HepG2 (cell line): ENCODE data around the gene SERPINA9. TPM values are rescaled to one million over a fixed set of nuclear protein-coding genes. Genes with fewer than 3 reads are reported as not detected.

Experiments
- CHD2 ChIP-seq: IDR thresholded peaks from 2 replicates; pipeline ENCODE4 v1.6.1; 2011; ENCODE audit warnings: low read depth, low read length, improper control_type of control experiment
- GABPB1 ChIP-seq: IDR thresholded peaks from 2 replicates; pipeline ENCODE4 v1.6.1; 2016; ENCODE audit warnings: mild to moderate bottlenecking, missing genetic modification reagents, moderate library complexity, missing compliant biosample characterization
- HNRNPK ChIP-seq: fragments of 200-400 bp; formaldehyde crosslinking; IDR thresholded peaks from 2 replicates; pipeline ENCODE4 v1.6.1; 2018; ENCODE audit warnings: low read length, low read depth, moderate library complexity, mild to moderate bottlenecking; ENCODE audit not compliant: poor library complexity, severe bottlenecking
- NFE2L2 ChIP-seq: fragments of 150-350 bp; IDR thresholded peaks from 2 replicates; pipeline ENCODE4 v1.6.1; 2014; ENCODE audit warnings: low read length
- PAXIP1 ChIP-seq: sonication (generic); formaldehyde crosslinking; conservative IDR thresholded peaks from 2 replicates; pipeline ENCODE4 v1.4.0; 2020; ENCODE audit warnings: mild to moderate bottlenecking, missing genetic modification reagents, moderate library complexity
- PLSCR1 ChIP-seq: sonication (generic); formaldehyde crosslinking; IDR thresholded peaks from 2 replicates; pipeline ENCODE4 v1.5.0; 2020; ENCODE audit warnings: missing genetic modification reagents, mild to moderate bottlenecking, borderline replicate concordance
- SAP130 ChIP-seq: IDR thresholded peaks from 2 replicates; pipeline ENCODE4 v1.6.1; 2016; ENCODE audit warnings: low read depth
- STAT6 ChIP-seq: sonication (generic); formaldehyde crosslinking; IDR thresholded peaks from 2 replicates; pipeline ENCODE4 v1.4.0; 2020; ENCODE audit warnings: missing genetic modification reagents, mild to moderate bottlenecking, borderline replicate concordance
- TOPORS ChIP-seq: sonication (generic); formaldehyde crosslinking; IDR thresholded peaks from 2 replicates; pipeline ENCODE4 v1.8.0; 2023; ENCODE audit warnings: mild to moderate bottlenecking, missing genetic modification reagents
- ZHX1 ChIP-seq: sonication (generic); formaldehyde crosslinking; IDR thresholded peaks from 2 replicates; pipeline ENCODE4 v1.8.1; 2022; ENCODE audit warnings: low read depth, mild to moderate bottlenecking, missing genetic modification reagents
- ZNF101 ChIP-seq: sonication (generic); formaldehyde crosslinking; IDR thresholded peaks from 2 replicates; pipeline ENCODE4 v1.4.0; 2020; ENCODE audit warnings: mild to moderate bottlenecking, low read depth, missing genetic modification reagents, borderline replicate concordance
- ZNF687 ChIP-seq: sonication (generic); formaldehyde crosslinking; IDR thresholded peaks from 2 replicates; pipeline ENCODE4 v1.5.1; 2020; ENCODE audit warnings: mild to moderate bottlenecking, missing genetic modification reagents, moderate library complexity
- polyA plus RNA-seq, 8 experiments: library from polyadenylated mRNA; depleted of rRNA in 3 of 8; stranded (reverse) in 7 of 8; unstranded in 1 of 8; fragments of >200 nt; fragmentation: Illumina TruSeq in 4 of 8; extraction: Trizol in 4 of 8; gene quantifications; 2 replicates each; pipeline versions ENCODE4 v1.2.1 to v1.2.3, GENCODE V29; 2011 to 2016; ENCODE audit warnings: low read depth in 4 of 8, missing spikeins in 1 of 8, mixed read lengths in 1 of 8; ENCODE audit not compliant: insufficient read depth in 1 of 8
- total RNA-seq, 5 experiments: library from RNA; depleted of rRNA; stranded (reverse); fragments of >200 nt; fragmentation: Illumina TruSeq; extraction: Trizol; gene quantifications; 2 replicates each; pipeline ENCODE4 v1.2.3, GENCODE V29; 2016; ENCODE audit warnings: low read depth in 1 of 5

Gene SERPINA9
- total and polyA plus RNA-seq, 2 of the 13 experiments (the other 11 are each of a cell fraction or from before 2014, with no cell fraction given) = 0.21 TPM; not detected in 1

- TF ChIP-seq ZHX1 (CRISPR knock-in tag) (no peak), SAP130 (CRISPR knock-in tag) (no peak), STAT6 (CRISPR knock-in tag) (no peak), ZNF687 (CRISPR knock-in tag) (peak; percentile 35), ZNF101 (CRISPR knock-in tag) (no peak), TOPORS (CRISPR knock-in tag) (no peak), PAXIP1 (CRISPR knock-in tag) (peak; percentile 73), GABPB1 (CRISPR knock-in tag) (peak; percentile 42; the same call in 1 of the 2 replicates), PLSCR1 (CRISPR knock-in tag) (no peak), NFE2L2 (no peak), CHD2 (peak; percentile 15; the same call in 1 of the 2 replicates), HNRNPK (no peak)
These were observed 25.9 kb upstream of the SERPINA9 start (continued) for GRCh38 chr14:94501588-94502516.
